ENCODE measurements around the gene NSMF.

The NSMF gene

GRCh38 chr9:137404961-137405567 is 54.1 kb downstream of the NSMF start:
- TF ChIP-seq CTCF (IDR thresholded peaks at IDR 0.05; ENCODE audit: low read depth, low read length, missing control alignments), result no peak
- Histone ChIP-seq H3K27ac (no peak overlapping the region), H3K4me3 (ENCODE audit: low read depth, low read length) (no peak overlapping the region), H3K27me3 (replicated peaks) (no peaks in the 10 kb centered on the region), H3K36me3 (replicated peaks) (no peaks in the 10 kb centered on the region)
- in situ Hi-C loops (cut with HindIII; ENCODE audit: low pct_ligation_motif_present, low sequenced_read_pairs), result no loop called here
- DNase-seq, result no peak

- in situ Hi-C loops (cut with HindIII; ENCODE audit: low pct_ligation_motif_present, low sequenced_read_pairs), result no loop called here
- no peaks in the 10 kb centered on the region for H3K36me3 ChIP-seq (replicated peaks)
- DNase-seq, result no peak
- H3K4me3 ChIP-seq (ENCODE audit: low read depth, low read length), result no peak overlapping the region
- no peak overlapping the region for H3K27ac ChIP-seq
- no peak for TF ChIP-seq CTCF (IDR thresholded peaks at IDR 0.05; ENCODE audit: low read depth, low read length, missing control alignments)
- no peaks in the 10 kb centered on the region for H3K27me3 ChIP-seq (replicated peaks)
Observed at GRCh38 chr9:137403269-137403668, 55.9 kb downstream of the NSMF start.

GRCh38 chr9:137402746-137403145 is 56.4 kb downstream of the NSMF start:
- no peaks in the 10 kb centered on the region for H3K36me3 ChIP-seq (replicated peaks)
- DNase-seq, result no peak
- no peak overlapping the region for H3K4me3 ChIP-seq (ENCODE audit: low read depth, low read length)
- in situ Hi-C loops (cut with HindIII; ENCODE audit: low pct_ligation_motif_present, low sequenced_read_pairs), result no loop called here
- H3K27ac ChIP-seq, result no peak overlapping the region
- TF ChIP-seq CTCF (IDR thresholded peaks at IDR 0.05; ENCODE audit: low read depth, low read length, missing control alignments), result no peak
- no peaks in the 10 kb centered on the region for H3K27me3 ChIP-seq (replicated peaks)

- no peak overlapping the region for H3K27ac ChIP-seq
- no peak overlapping the region for H3K4me3 ChIP-seq (ENCODE audit: low read depth, low read length)
- DNase-seq, result no peak
- in situ Hi-C loops (cut with HindIII; ENCODE audit: low pct_ligation_motif_present, low sequenced_read_pairs), result no loop called here
- no peaks in the 10 kb centered on the region for H3K27me3 ChIP-seq (replicated peaks)
- H3K36me3 ChIP-seq (replicated peaks), result no peaks in the 10 kb centered on the region
- TF ChIP-seq CTCF (IDR thresholded peaks at IDR 0.05; ENCODE audit: low read depth, low read length, missing control alignments), result no peak
Observed at GRCh38 chr9:137398561-137399468, 60.3 kb downstream of the NSMF start.

- H3K36me3 ChIP-seq (replicated peaks), result no peaks in the 10 kb centered on the region
- in situ Hi-C loops (cut with HindIII; ENCODE audit: low pct_ligation_motif_present, low sequenced_read_pairs), result no loop called here
- no peak for TF ChIP-seq CTCF (IDR thresholded peaks at IDR 0.05; ENCODE audit: low read depth, low read length, missing control alignments)
- H3K27me3 ChIP-seq (replicated peaks), result no peaks in the 10 kb centered on the region
- no peak overlapping the region for H3K4me3 ChIP-seq (ENCODE audit: low read depth, low read length)
- DNase-seq, result no peak
- no peak overlapping the region for H3K27ac ChIP-seq
Observed at GRCh38 chr9:137397675-137398423, 61.3 kb downstream of the NSMF start.
